Measurements from ENCODE around the gene LCN15. TPM values are rescaled to one million over a fixed set of nuclear protein-coding genes. Genes with fewer than 3 reads are reported as not detected.
"Not testable (repeated sequence)": the region's sequence is repeated elsewhere in the genome, so short reads cannot be mapped to it uniquely, and the experiment has no call there.

Gene LCN15
- total RNA-seq, 2 experiments from 2014 or later = not detected

- H3K27me3 Mint-ChIP-seq; H3K36me3 Mint-ChIP-seq (ENCODE audit: low read depth); POLR2A ChIA-PET; H3K4me1 Mint-ChIP-seq; H3K4me3 Mint-ChIP-seq; H3K27ac Mint-ChIP-seq; DNase-seq: not testable (repeated sequence)
- peaks cover 23% of the 10 kb centered on the region for H3K9me3 Mint-ChIP-seq
- CTCF ChIA-PET = interaction anchor here (1.3 kb wide), 1 partner anchor 28 kb away, joined by 8 read pairs; no protein-coding TSS in a partner anchor
These were observed 8.8 kb downstream of the LCN15 start for GRCh38 chr9:136755302-136756133.

- Mint-ChIP-seq H3K9me3 (peaks cover 23% of the 10 kb centered on the region), H3K27ac (no peak overlapping the region), H3K36me3 (ENCODE audit: low read depth) (peaks cover 5% of the 10 kb centered on the region), H3K27me3 (peaks cover 5% of the 10 kb centered on the region), H3K4me3 (no peak overlapping the region), H3K4me1 (peaks cover 5% of the 10 kb centered on the region)
- DNase-seq = no peak
- POLR2A ChIA-PET = no interaction called here
- CTCF ChIA-PET = interaction anchor here (1.3 kb wide), 1 partner anchor 27 kb away, joined by 8 read pairs; no protein-coding TSS in a partner anchor
These were observed 9.6 kb downstream of the LCN15 start for GRCh38 chr9:136754626-136755301.

GRCh38 chr9:136754059-136754572, 10.2 kb downstream of the LCN15 start:
- Mint-ChIP-seq H3K27me3 (peaks cover 5% of the 10 kb centered on the region), H3K27ac (no peak overlapping the region), H3K9me3 (peaks cover 23% of the 10 kb centered on the region), H3K36me3 (ENCODE audit: low read depth) (peaks cover 5% of the 10 kb centered on the region), H3K4me3 (no peak overlapping the region), H3K4me1 (peaks cover 5% of the 10 kb centered on the region)
- CTCF ChIA-PET = interaction anchor here (1.3 kb wide), 1 partner anchor 27 kb away, joined by 8 read pairs; no protein-coding TSS in a partner anchor
- no peak for DNase-seq
- POLR2A ChIA-PET = no interaction called here

- Mint-ChIP-seq H3K9me3 (peaks cover 23% of the 10 kb centered on the region), H3K36me3 (ENCODE audit: low read depth) (peaks cover 5% of the 10 kb centered on the region), H3K27me3 (peaks cover 5% of the 10 kb centered on the region), H3K27ac (no peak overlapping the region), H3K4me3 (no peak overlapping the region), H3K4me1 (peaks cover 5% of the 10 kb centered on the region)
- no peak for DNase-seq
- CTCF ChIA-PET = no interaction called here
- POLR2A ChIA-PET = no interaction called here
These were observed 10.8 kb downstream of the LCN15 start for GRCh38 chr9:136753371-136754058.

GRCh38 chr9:136751814-136752213, 12.5 kb downstream of the LCN15 start:
- H3K36me3 Mint-ChIP-seq (ENCODE audit: low read depth) = peaks cover 5% of the 10 kb centered on the region
- peaks cover 23% of the 10 kb centered on the region for H3K9me3 Mint-ChIP-seq
- H3K4me1 Mint-ChIP-seq = peaks cover 5% of the 10 kb centered on the region
- H3K4me3 Mint-ChIP-seq = no peak overlapping the region
- H3K27me3 Mint-ChIP-seq = peaks cover 5% of the 10 kb centered on the region
- DNase-seq = no peak
- CTCF ChIA-PET = no interaction called here
- POLR2A ChIA-PET = no interaction called here
- no peak overlapping the region for H3K27ac Mint-ChIP-seq

GRCh38 chr9:136751244-136751643, 13.1 kb downstream of the LCN15 start:
- peaks cover 5% of the 10 kb centered on the region for H3K4me1 Mint-ChIP-seq
- CTCF ChIA-PET = interaction anchor here (0.7 kb wide), 1 partner anchor 24 kb away, joined by 3 read pairs; no protein-coding TSS in a partner anchor
- H3K27ac Mint-ChIP-seq = no peak overlapping the region
- H3K4me3 Mint-ChIP-seq = no peak overlapping the region
- DNase-seq = no peak
- H3K9me3 Mint-ChIP-seq = peaks cover 22% of the 10 kb centered on the region
- H3K36me3 Mint-ChIP-seq (ENCODE audit: low read depth) = peaks cover 5% of the 10 kb centered on the region
- H3K27me3 Mint-ChIP-seq = peaks cover 5% of the 10 kb centered on the region
- POLR2A ChIA-PET = no interaction called here

- Mint-ChIP-seq H3K36me3 (ENCODE audit: low read depth) (peaks cover 5% of the 10 kb centered on the region), H3K4me3 (no peak overlapping the region), H3K27ac (no peak overlapping the region), H3K4me1 (peaks cover 5% of the 10 kb centered on the region), H3K27me3 (peaks cover 5% of the 10 kb centered on the region), H3K9me3 (peaks cover 15% of the 10 kb centered on the region)
- POLR2A ChIA-PET = no interaction called here
- DNase-seq = no peak
- CTCF ChIA-PET = interaction anchor here (0.7 to 2.0 kb wide), 3 partner anchors 16 to 193 kb away, joined by 3 to 7 read pairs (median 3); no protein-coding TSS in a partner anchor
These were observed 13.8 kb downstream of the LCN15 start for GRCh38 chr9:136750526-136750925.

- peaks cover 5% of the 10 kb centered on the region for H3K4me1 Mint-ChIP-seq
- no peak for DNase-seq
- H3K9me3 Mint-ChIP-seq = peaks cover 12% of the 10 kb centered on the region
- peaks cover 5% of the 10 kb centered on the region for H3K36me3 Mint-ChIP-seq (ENCODE audit: low read depth)
- H3K27me3 Mint-ChIP-seq = peaks cover 5% of the 10 kb centered on the region
- peak overlapping the region; percentile 57 for H3K27ac Mint-ChIP-seq
- H3K4me3 Mint-ChIP-seq = no peak overlapping the region
- ChIA-PET CTCF (interaction anchor here (2.0 kb wide), 1 partner anchor 14 kb away, joined by 7 read pairs; no protein-coding TSS in a partner anchor), POLR2A (no interaction called here)
These were observed 15.4 kb downstream of the LCN15 start for GRCh38 chr9:136748666-136749611.

- H3K9me3 Mint-ChIP-seq = peaks cover 12% of the 10 kb centered on the region
- H3K27ac Mint-ChIP-seq = peak within 1 kb of the TSS; percentile 57
- H3K36me3 Mint-ChIP-seq (ENCODE audit: low read depth) = peaks cover 5% of the 10 kb centered on the region
- H3K4me3 Mint-ChIP-seq = no peak within 1 kb of the TSS
- CTCF ChIA-PET = no interaction called here
- H3K27me3 Mint-ChIP-seq = peaks cover 5% of the 10 kb centered on the region
- POLR2A ChIA-PET = no interaction called here
- no peak for DNase-seq
- H3K4me1 Mint-ChIP-seq = peaks cover 5% of the 10 kb centered on the region
These were observed 16.1 kb downstream of the LCN15 start, which contains the start of gene LCN6 for GRCh38 chr9:136748201-136748600. TSS of gene LCN6 (minus strand) at chr9:136748525. CDS start at chr9:136748483, 42 bp downstream.

GRCh38 chr9:136747161-136748060, 16.9 kb downstream of the LCN15 start:
- Mint-ChIP-seq H3K4me1 (peaks cover 5% of the 10 kb centered on the region), H3K27ac (peak overlapping the region; percentile 41), H3K9me3 (peaks cover 11% of the 10 kb centered on the region), H3K4me3 (no peak overlapping the region), H3K27me3 (peaks cover 5% of the 10 kb centered on the region), H3K36me3 (ENCODE audit: low read depth) (peaks cover 4% of the 10 kb centered on the region)
- DNase-seq = no peak
- ChIA-PET CTCF (interaction anchor here (1.8 kb wide), 1 partner anchor 19 kb away, joined by 4 read pairs; no protein-coding TSS in a partner anchor), POLR2A (no interaction called here)

- peaks cover 5% of the 10 kb centered on the region for H3K27me3 Mint-ChIP-seq
These were observed 17.7 kb downstream of the LCN15 start for GRCh38 chr9:136746621-136747020.

More at GRCh38 chr9:136746621-136747020, 17.7 kb downstream of the LCN15 start:
- DNase-seq = no peak
- H3K4me3 Mint-ChIP-seq = no peak overlapping the region
- peaks cover under 1% of the 10 kb centered on the region for H3K36me3 Mint-ChIP-seq (ENCODE audit: low read depth)
- POLR2A ChIA-PET = no interaction called here
- peaks cover 3% of the 10 kb centered on the region for H3K9me3 Mint-ChIP-seq
- H3K27ac Mint-ChIP-seq = no peak overlapping the region
- peaks cover 5% of the 10 kb centered on the region for H3K4me1 Mint-ChIP-seq
- CTCF ChIA-PET = interaction anchor here (1.8 kb wide), 1 partner anchor 18 kb away, joined by 4 read pairs; no protein-coding TSS in a partner anchor

All from activated CD4-positive, alpha-beta T cell treated with anti-CD3 and anti-CD28 coated beads, Interleukin-2, amount 10 ng/mL, durations not matched to agents 7 days and 5 days (primary cell).